ENCODE measurements around the gene SP7.
A peak's percentile ranks its signal among the peaks of the same experiment; 100 is the strongest.
"Not testable (repeated sequence)": the region's sequence is repeated elsewhere in the genome, so short reads cannot be mapped to it uniquely, and the experiment has no call there.

Gene SP7

DNA sequence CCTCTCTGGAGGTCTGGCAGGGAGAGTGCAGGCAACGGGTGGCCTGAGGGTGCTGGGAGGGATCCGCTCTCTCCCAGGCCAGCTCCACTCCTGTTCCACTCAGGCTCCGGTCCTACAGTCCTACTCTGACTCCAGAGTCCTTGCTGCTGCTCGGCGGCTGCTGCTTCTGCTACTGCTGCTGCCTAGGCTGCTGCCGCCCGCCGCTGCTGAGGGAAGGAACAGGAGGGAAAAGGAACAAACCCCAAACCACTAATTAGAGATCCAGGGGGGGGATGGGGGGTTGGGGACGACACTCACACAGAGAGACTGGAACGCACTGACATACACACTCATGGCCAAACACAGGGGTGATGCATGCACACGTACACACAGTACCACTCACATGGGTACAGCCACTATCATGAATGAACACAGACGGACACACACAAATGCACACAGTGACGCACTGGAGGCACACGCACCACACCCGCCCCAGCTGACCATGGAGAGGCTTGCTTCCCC lies at the start of gene SP7:
Gene SP7, minus strand, starts transcription at position 174 of the 501 bp plus-strand sequence. CDS start 708 bp downstream, outside the sequence.
- no peak for DNase-seq (ENCODE audit: low read depth in 3 of 3)

DNA sequence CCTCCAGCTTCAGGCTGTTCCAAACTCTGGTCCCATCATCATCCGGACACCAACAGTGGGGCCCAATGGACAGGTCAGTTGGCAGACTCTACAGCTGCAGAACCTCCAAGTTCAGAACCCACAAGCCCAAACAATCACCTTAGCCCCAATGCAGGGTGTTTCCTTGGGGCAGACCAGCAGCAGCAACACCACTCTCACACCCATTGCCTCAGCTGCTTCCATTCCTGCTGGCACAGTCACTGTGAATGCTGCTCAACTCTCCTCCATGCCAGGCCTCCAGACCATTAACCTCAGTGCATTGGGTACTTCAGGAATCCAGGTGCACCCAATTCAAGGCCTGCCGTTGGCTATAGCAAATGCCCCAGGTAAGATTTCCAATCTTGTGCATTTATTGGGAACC lies 47.1 kb upstream of the SP7 start:
- no peak for DNase-seq (ENCODE audit: low read depth in 3 of 3)

DNA sequence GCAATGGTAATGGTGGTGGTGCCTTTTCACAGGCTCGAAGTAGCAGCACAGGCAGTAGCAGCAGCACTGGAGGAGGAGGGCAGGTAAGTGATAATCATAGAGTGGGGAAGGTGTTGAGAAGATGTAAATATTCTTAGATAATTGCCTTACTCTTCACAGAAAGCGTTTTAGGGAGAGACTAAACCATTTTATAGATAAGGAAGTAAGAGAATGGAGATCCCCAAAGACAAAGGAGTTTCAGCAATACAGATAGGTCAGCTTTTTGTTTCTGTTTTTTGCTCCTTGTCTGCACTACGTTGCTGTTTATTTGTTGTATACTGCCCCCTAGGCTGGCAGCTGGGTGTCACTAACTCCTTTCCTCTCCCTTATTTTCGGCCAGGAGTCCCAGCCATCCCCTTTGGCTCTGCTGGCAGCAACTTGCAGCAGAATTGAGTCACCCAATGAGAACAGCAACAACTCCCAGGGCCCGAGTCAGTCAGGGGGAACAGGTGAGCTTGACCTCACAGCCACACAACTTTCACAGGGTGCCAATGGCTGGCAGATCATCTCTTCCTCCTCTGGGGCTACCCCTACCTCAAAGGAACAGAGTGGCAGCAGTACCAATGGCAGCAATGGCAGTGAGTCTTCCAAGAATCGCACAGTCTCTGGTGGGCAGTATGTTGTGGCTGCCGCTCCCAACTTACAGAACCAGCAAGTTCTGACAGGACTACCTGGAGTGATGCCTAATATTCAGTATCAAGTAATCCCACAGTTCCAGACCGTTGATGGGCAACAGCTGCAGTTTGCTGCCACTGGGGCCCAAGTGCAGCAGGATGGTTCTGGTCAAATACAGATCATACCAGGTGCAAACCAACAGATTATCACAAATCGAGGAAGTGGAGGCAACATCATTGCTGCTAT lies 45.8 kb upstream of the SP7 start:
- no peak for DNase-seq (ENCODE audit: low read depth in 3 of 3)

DNA sequence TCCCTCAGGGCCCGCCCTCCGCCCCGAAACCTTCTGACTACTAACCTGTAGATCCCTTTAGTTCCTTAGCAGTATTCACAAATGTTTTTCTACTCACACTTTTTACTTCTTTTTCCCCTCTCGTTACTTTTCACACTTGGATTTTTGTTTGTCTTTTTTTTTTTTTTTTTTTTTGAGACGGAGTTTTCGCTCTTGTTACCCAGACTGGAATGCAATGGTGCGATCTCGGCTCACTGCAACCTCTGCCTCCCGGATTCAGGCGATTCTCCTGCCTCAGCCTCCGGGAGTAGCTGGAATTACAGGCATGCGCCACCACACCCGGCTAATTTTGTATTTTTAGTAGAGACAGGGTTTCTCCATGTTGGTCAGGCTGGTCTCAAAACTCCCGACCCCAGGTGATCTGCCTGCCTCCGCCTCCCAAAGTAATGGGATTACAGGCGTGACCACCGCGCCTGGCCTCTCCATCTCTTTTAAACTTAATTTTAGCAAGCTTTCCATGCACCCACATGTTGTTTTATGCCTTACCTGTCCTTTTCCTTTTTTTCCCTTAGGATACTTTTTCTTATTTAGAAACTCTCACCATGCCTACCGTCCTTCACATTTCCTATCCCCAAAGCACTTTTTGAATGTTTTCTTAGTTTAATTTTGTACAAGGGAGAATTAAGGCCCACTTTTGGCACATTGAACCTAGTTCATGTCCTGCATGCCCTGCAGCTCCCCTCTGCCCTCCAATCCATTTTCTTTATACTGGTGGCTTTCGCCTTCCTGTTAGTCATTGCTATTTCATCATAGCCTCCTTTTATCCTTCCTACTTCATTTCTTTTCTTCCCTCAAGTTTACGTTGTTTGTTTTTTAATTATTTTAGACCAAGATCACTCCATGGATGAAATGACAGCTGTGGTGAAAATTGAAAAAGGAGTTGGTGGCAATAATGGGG lies 44.9 kb upstream of the SP7 start:
- DNase-seq (ENCODE audit: low read depth in 3 of 3) = no peak

DNA sequence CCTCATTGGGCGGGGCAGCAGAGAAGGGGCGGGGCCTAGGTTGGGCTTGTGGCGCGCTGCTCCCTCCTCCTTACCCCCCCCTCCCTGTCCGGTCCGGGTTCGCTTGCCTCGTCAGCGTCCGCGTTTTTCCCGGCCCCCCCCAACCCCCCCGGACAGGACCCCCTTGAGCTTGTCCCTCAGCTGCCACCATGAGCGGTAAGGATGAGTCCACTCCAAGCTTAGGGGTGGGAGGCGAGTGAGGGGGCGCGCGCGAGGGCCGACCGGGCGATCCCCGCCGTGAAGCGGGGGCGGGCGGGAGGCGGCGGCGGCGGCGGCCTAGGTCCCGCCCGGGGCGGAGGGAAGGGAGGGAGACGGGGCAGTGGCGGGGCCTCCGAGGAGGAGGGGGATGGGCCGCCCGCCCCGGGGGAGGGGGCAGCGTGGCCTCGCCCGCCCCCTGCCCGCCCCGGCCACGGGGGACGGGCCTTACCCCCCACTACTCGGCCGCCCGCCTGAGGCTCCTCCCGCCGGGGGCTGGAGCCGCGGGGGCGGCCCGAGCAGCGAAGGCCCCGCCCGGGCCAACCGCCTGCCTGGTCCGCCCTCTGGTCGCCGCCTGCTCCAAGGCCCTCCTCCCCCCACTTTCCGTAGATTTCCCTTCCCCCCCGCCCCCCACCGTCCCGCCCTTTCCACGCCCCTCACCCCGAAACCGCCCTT lies 44.1 kb upstream of the SP7 start, which contains the start of gene SP1:
Gene SP1, plus strand, starts transcription at position 73 of the 690 bp plus-strand sequence. Its CDS starts 116 bp downstream, at position 189.
- DNase-seq (ENCODE audit: low read depth in 3 of 3) = peak; percentile 76 to 98 (median 77)

DNA sequence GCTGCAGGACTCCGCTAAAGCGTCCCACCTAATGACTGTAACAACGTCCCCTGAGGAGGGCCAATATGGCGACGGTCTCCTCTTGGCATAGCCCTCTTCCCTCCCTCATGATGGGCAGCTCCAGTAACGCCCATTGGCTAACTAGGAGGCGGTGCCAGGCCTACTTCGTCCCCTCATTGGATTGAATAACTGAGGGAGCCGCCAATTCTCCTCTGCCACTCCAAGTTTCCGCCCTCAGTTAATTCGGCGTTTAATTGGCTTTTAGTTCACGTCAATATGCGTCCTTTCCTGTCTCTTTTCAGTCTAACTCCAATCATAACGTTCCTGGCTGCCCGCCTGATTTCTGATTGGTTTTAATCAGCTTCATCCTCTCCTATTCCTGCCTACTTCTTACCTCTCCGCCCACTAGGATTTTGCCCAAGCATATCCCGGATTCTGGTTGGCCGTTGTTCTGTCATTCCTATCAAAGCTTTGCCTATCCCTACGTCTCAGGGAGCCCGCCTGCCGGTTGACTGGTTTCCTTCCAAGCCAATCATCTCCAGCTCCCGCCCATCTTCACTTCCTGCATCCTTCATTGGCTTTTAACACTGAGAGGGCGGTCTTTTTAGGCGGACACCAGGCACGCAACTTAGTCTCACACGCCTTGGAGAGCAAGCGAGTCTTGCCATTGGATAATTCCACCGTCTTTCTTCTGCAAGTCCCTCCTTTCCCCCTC lies 43.4 kb upstream of the SP7 start:
- DNase-seq (ENCODE audit: low read depth in 3 of 3) = peak; percentile 72 to 99 (median 93)

DNA sequence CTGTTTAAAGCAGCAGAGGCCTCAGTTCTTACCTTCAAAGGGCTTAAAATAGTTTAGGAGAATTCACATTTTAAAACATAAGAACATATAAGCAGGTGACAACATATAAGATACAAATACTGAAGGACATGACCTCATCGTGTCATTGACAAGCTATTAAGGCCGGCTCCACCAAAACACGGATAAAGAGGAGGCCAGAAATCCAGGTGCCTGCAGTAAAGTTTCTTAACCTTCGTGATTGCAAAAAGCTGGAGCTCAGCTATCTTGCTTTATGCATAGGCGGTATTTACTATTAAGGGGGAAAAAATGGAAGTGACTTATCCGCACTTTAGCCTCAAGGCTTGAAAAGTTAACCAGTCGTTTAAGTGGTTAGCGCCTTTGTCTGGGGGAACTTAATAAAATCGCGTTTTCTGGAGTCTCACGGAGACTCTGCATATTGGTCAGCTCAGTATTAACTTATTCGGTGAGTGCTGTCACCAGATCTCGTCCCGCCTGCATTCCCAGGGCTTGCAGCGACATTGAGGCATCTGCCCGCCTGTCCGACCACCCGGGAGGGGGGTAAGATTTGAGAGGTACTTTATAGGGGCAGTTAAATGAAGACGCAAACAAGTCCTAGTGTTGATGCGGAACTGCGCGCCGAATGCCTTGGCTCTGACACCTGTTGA lies 42.7 kb upstream of the SP7 start:
- DNase-seq (ENCODE audit: low read depth in 3 of 3) = no peak

DNA sequence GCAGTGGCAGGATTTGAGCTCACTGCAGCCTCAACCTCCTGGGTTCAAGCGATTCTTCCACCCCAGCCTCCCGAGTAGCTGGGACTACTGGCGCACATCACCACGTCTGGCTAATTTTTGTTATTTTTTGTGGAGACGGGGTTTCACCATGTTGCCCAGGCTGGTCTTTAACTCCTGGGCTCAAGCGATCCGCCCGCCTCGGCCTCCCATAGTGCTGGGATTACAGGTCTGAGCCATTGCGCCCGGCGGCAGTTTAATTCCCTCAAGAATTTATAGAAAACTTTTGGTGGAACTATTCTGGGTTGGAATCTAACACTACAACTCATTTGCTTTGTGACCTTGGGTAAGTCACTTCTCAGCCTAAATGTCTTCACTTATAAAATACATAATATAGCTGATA lies 42.1 kb upstream of the SP7 start:
- DNase-seq (ENCODE audit: low read depth in 3 of 3) = no peak

DNA sequence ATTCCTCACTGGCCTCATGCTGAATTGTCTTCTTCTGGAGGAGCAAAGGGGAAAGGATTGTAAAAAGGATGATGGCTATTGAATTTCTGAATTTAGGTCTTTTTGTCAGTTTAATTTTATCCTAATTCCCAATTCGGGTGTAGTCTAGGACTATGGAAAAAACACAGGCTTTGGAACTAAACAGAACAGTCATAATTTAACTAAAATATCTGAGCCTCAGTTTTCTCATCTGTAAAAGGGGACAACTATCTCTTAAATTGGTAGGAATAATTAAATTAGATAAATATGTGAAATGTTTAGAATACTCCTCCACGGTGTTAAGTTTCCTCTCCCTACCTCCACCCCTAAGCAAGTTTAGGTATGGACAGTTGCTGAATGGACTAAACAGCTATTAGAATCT lies 40.6 kb upstream of the SP7 start:
- no peak for DNase-seq (ENCODE audit: low read depth in 3 of 3)

DNA sequence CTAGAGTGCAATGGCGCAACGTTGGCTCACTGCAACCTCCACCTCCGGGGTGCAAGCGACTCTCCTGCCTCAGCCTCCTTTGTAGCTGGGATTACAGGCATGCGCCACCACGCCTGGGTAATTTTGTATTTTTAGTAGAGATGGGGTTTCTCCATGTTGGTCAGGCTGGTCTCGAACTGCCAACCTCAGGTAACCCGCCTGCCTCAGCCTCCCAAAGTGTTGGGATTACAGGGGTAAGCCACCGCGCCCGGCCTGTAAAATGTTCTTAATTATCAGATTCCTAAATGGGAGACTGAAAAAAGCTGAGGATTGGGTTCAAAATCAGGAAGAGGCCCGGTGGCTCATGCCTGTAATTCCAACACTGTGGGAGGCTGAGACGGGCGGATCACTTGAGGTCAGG lies 38.1 kb upstream of the SP7 start:
- DNase-seq (ENCODE audit: low read depth in 3 of 3) = not testable (repeated sequence)

DNA sequence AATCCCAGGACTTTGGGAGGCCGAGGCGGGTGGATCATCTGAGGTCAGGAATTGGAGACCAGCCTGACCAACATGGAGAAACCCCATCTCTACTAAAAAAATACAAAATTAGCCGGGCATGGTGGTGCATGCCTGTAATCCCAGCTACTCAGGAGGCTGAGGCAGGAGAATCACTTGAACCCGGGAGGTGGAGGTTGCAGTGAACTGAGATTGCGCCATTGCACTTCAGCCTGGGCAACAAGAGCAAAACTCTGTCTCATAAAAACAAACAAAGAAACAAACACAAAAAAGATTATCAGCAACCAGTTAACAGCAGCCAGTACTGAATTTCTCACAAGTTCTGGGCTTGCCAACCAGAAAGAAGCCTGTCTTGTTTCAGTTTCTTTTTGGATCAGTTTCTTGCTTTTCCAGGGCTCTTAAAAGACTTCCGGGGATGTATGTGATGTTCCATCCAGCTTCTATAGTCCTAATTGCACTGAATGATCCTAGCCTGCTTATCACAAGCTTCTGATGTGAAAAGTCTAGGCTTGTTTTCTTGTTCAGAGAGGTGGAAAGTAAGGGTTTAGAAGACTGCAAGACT lies 37.5 kb upstream of the SP7 start:
- not testable (repeated sequence) for DNase-seq (ENCODE audit: low read depth in 3 of 3)

DNA sequence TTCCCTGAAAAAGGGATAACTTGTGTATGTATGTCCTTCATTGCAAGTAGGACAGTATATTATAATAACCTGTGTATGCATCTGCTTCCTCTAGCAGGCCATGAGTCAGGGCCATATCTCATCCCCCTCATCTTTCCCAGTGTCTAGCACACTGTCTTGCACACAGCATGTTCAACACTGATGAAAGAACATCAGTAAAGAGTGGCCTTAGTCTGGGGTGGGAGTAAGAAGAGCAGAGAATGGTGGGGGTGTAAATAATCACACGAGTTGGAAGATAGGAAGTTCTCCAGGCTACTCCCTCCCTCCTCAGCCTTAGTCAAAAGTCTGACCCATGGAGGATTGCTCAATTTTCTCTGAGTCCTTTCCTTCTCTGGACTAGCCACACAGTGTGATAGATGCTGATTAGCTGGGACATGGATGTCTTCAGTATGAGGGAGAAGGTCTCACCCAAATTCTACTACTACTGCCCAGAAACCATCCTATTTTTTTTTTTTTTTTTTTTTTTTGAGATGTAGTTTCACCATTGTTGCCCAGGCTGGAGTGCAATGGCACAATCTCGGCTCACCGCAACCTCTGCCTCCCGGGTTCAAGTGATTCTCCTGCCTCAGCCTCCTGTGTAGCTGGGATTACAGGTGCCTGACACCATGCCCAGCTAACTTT lies 29.2 kb upstream of the SP7 start:
- DNase-seq (ENCODE audit: low read depth in 3 of 3) = no peak

DNA sequence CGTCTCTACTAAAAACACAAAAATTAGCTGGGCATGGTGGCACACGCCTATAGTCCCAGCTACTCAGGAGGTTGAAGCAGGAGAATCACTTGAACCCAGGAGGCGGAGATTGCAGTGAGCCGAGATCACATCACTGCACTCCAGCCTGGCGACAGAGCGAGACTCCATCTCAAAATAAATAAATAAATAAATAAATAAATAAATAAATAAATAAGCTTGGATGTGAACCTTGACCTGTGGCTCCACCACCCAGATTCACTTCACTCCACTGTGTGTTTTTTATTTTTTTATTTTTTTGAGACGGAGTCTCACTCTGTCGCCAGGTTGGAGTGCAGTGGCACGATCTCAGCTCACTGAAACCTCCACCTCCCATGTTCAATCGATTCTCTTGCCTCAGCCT lies 25.5 kb upstream of the SP7 start:
- DNase-seq (ENCODE audit: low read depth in 3 of 3) = not testable (repeated sequence)

DNA sequence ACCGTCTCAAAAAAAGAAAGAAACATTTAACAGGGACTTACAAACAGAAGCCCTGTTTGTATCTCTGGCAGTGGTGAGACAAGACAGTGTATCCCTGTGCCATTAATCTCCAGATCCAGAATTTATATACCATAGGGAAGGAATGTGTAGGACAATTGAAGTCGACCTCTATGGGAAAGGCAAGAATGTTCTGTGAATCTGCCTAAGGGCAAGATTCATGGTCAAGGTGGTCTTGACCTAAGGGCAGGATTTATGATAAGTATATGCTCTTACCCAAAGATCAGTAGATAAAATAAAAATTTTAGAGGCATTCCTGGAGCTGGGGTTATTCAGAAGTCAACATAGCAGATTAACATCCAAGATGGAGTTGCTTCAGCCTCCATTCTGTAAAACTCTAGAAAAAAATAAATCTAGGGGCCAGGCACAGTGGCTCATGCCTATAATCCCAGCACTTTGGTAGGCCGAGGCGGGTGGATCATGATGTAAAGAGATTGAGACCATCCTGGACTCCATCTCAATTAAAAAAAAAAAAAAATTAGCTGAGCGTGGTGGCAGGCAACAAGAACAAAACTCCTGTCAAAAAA lies 22.8 kb upstream of the SP7 start:
- DNase-seq (ENCODE audit: low read depth in 3 of 3) = no peak

DNA sequence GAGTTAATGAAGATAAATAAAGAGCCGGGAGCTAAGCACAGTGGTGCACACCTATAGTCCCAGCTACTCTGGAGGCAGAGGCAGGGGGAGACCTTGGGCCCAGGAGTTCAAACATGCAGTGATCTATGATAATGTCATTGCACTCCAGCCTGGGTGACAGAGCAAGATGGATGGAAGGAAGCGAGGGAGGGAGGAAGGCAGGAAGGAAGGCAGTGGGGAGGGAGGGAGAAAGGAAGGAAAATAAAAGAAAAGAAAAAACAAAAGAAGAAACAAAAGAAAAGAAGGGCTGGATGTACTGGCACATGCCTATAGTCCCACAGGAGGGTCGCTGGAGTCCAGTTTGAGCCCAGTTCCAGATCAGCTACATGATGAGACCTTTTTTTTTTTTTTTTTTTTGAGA lies 19.0 kb upstream of the SP7 start:
- no peak for DNase-seq (ENCODE audit: low read depth in 3 of 3)

DNA sequence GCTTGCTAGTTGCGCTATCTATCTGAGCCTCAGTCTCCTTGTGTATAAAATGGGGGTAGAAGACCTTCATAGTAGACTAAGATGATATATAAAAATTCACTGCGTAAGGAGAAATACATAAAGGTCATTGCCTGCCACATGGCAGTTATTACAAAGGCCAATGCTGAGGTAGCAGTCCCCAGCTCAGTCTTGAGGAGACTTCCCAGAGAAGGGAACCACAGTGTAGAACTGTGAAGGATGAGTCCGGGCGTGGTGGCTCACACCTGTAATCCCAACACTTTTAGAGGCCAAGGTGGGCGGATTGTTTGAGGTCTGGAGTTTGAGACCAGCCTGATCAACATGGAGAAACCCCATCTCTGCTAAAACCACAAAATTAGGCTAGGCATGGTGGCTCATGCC lies 17.1 kb upstream of the SP7 start:
- no peak for DNase-seq (ENCODE audit: low read depth in 3 of 3)

DNA sequence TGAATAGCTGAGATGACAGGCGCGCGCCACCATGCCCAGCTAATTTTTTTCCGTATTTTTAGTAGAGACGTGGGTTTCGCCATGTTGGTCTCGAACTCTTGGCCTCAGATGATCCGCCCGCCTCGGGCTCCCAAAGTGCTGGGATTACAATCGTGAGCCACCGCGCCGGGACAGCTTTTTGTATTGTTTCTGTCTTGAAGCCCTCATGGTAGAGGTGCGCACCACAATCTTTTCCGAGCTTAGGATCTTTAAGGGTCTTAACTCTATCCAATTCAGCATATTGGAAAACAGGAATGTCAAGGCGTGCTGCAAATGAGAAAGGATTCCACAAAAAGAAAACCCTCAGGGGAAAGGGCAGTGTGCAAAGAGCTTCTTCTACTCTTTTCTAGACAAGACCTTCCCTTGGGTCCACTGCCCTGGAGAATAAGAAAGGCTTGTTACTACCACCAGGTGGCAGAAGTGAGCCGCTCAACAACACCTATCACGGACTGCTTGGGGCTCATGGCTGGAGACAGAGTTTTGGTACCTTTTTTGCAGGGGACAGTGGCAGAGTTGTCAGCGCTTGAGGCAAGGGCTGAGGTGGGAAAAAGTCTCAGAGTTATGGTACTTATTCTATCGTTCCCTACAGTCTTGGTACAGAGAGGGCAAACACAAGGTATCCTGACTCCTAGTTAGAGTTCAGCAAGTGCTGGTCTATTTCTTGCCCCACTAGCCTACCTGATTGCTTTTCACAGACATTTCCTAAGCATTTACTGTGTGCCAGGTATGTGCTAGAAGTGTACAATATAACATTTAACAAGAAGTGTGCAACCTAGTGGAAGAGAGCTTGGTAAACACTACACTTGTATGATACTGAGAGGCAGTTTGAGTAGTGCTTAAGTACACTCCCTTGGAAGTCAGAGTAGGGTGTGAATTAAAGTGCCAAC lies 16.4 kb upstream of the SP7 start:
- DNase-seq (ENCODE audit: low read depth in 3 of 3) = peak; percentile 54 to 79 (median 65)

DNA sequence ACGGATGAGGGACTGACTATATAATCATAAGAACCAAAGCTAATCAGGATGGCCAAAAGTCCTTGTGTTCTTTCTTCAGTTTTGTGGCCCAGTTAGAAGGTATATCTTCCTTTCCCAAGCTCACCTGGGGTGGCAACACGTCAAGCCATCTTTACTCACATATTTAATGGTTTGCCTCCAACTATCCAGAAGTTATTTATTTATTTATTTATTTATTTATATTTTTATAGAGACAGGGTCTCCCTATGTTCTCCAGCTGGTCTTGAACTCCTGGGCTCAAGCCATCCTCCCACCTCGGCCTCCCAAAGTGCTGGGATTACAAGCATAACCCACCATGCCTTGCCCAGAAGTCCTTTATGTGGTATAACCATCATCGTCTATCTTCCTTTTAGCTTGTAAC lies 11.8 kb upstream of the SP7 start:
- DNase-seq (ENCODE audit: low read depth in 3 of 3) = no peak

All from stimulated activated CD4-positive, alpha-beta T cell treated with anti-CD3 and anti-CD28 coated beads, TNF-alpha, amount 100 ng/mL, for 4 hours (primary cell).